OCI-LY3 (cell line): ENCODE results near the gene TPM1.

Experiments used
- H2AFZ ChIP-seq: fragments of 200-600, 300-600 bp; shearing (Covaris generic); 2 replicates; pipeline ENCODE4 v1.6.0; 2014; ENCODE audit warnings: antibody characterized with exemption, low read depth, low read length
- H3K27ac ChIP-seq: fragments of 200-600, 300-600 bp; sonication (generic); 2 replicates; pipeline ENCODE4 v1.5.1; 2014; ENCODE audit warnings: mild to moderate bottlenecking, low read length, moderate library complexity, mixed read lengths
- H3K27me3 ChIP-seq: fragments of 200-600, 300-600 bp; sonication (generic); 2 replicates; pipeline ENCODE4 v1.6.1; 2014; ENCODE audit warnings: low read depth, low read length, mixed read lengths
- H3K36me3 ChIP-seq: fragments of 200-600, 300-600 bp; sonication (generic); replicated peaks from 2 replicates; pipeline ENCODE3; 2014; ENCODE audit warnings: low read depth, low read length, mixed read lengths
- H3K4me1 ChIP-seq: fragments of 300-600, 200-600 bp; sonication (generic); 2 replicates; pipeline ENCODE4 v1.6.1; 2014; ENCODE audit warnings: low read length, mixed read lengths
- H3K4me2 ChIP-seq: fragments of 200-600, 300-600 bp; sonication (generic); 2 replicates; pipeline ENCODE4 v1.6.1; 2014; ENCODE audit warnings: low read length, mixed read lengths
- H3K4me3 ChIP-seq: fragments of 300-600, 200-600 bp; sonication (generic); 2 replicates; pipeline ENCODE4 v1.5.1; 2014; ENCODE audit warnings: antibody characterized with exemption, mild to moderate bottlenecking, low read length, moderate library complexity
- H3K79me2 ChIP-seq: fragments of 300-600, 200-600 bp; shearing (Covaris generic); 2 replicates; pipeline ENCODE4 v1.6.1; 2014; ENCODE audit warnings: mild to moderate bottlenecking, low read length, mixed read lengths
- H3K9ac ChIP-seq: fragments of 300-600, 200-600 bp; shearing (Covaris generic); 2 replicates; pipeline ENCODE4 v1.6.0; 2014; ENCODE audit warnings: mild to moderate bottlenecking, low read length, moderate library complexity
- H3K9me3 ChIP-seq: fragments of 200-600, 300-600 bp; shearing (Covaris generic); 2 replicates; pipeline ENCODE4 v1.6.1; 2014; ENCODE audit warnings: low read length, mixed read lengths; ENCODE audit not compliant: insufficient read depth
- H4K20me1 ChIP-seq: fragments of 200-600, 300-600 bp; sonication (generic); 2 replicates; pipeline ENCODE4 v1.6.1; 2016; ENCODE audit warnings: low read length, mixed read lengths; ENCODE audit not compliant: insufficient read depth
- CTCF ChIP-seq: fragments of 200-600, 300-600 bp; sonication (generic); IDR thresholded peaks from 2 replicates; pipeline ENCODE4 v1.5.1; 2014; ENCODE audit warnings: antibody characterized with exemption, low read length, low read depth
- EZH2phosphoT487 ChIP-seq: fragments of 200-600 bp; shearing (Covaris generic); IDR thresholded peaks from 2 replicates; pipeline ENCODE4 v1.6.1; 2018; ENCODE audit warnings: antibody characterized with exemption, mixed run types, low read depth

The TPM1 gene

GRCh38 chr15:63046917-63047760 lies 4.6 kb downstream of the TPM1 start:
- no peak for TF ChIP-seq EZH2phosphoT487
- peak overlapping the region; percentile 78 for H2AFZ ChIP-seq
- no peaks in the 10 kb centered on the region for H3K36me3 ChIP-seq
- H3K4me2 ChIP-seq, result peak overlapping the region; percentile 81
- H4K20me1 ChIP-seq, result no peaks in the 10 kb centered on the region
- peaks cover 44% of the 10 kb centered on the region for H3K27me3 ChIP-seq
- H3K9ac ChIP-seq, result peak overlapping the region; percentile 61
- H3K9me3 ChIP-seq, result no peaks in the 10 kb centered on the region
- H3K4me1 ChIP-seq, result peaks cover 12% of the 10 kb centered on the region
- no peaks in the 10 kb centered on the region for H3K79me2 ChIP-seq
- H3K27ac ChIP-seq, result no peak overlapping the region
- peak overlapping the region; percentile 85 for H3K4me3 ChIP-seq

- Histone ChIP-seq H3K4me3 (peak overlapping the region; percentile 85), H3K9ac (peak overlapping the region; percentile 61), H3K4me2 (peak overlapping the region; percentile 81), H3K36me3 (no peaks in the 10 kb centered on the region), H2AFZ (peak overlapping the region; percentile 78), H3K27ac (peak overlapping the region; percentile 10; the same call in 1 of the 2 replicates), H3K27me3 (peaks cover 44% of the 10 kb centered on the region), H4K20me1 (no peaks in the 10 kb centered on the region), H3K9me3 (no peaks in the 10 kb centered on the region), H3K79me2 (no peaks in the 10 kb centered on the region), H3K4me1 (peaks cover 12% of the 10 kb centered on the region)
- TF ChIP-seq EZH2phosphoT487 (no peak), CTCF (no peak)
These were observed 5.2 kb downstream of the TPM1 start for GRCh38 chr15:63047792-63048114.

GRCh38 chr15:63048115-63048775 lies 5.7 kb downstream of the TPM1 start:
- TF ChIP-seq EZH2phosphoT487 (no peak), CTCF (peak; percentile 83)
- Histone ChIP-seq H3K9ac (peak overlapping the region; percentile 61), H4K20me1 (no peaks in the 10 kb centered on the region), H3K4me1 (peaks cover 12% of the 10 kb centered on the region), H3K36me3 (no peaks in the 10 kb centered on the region), H2AFZ (peak overlapping the region; percentile 78), H3K9me3 (no peaks in the 10 kb centered on the region), H3K4me2 (peak overlapping the region; percentile 81), H3K27ac (peak overlapping the region; percentile 10; the same call in 1 of the 2 replicates), H3K4me3 (peak overlapping the region; percentile 85), H3K27me3 (peaks cover 44% of the 10 kb centered on the region), H3K79me2 (no peaks in the 10 kb centered on the region)

- H3K4me2 ChIP-seq, result peak overlapping the region; percentile 81
- H3K9me3 ChIP-seq, result no peaks in the 10 kb centered on the region
- H2AFZ ChIP-seq, result peak overlapping the region; percentile 78
- no peaks in the 10 kb centered on the region for H3K36me3 ChIP-seq
- no peaks in the 10 kb centered on the region for H4K20me1 ChIP-seq
- peak overlapping the region; percentile 61 for H3K9ac ChIP-seq
- H3K4me3 ChIP-seq, result peak overlapping the region; percentile 85
- TF ChIP-seq EZH2phosphoT487 (no peak), CTCF (peak; percentile 18; the same call in 1 of the 2 replicates)
- H3K27me3 ChIP-seq, result peaks cover 43% of the 10 kb centered on the region
- H3K79me2 ChIP-seq, result no peaks in the 10 kb centered on the region
- peaks cover 12% of the 10 kb centered on the region for H3K4me1 ChIP-seq
- no peak overlapping the region for H3K27ac ChIP-seq
These were observed 6.5 kb downstream of the TPM1 start for GRCh38 chr15:63048776-63049665.
